Endothelial cell of umbilical vein (primary cell): ENCODE measurements around the gene EEA1.
"Not testable (repeated sequence)": the region's sequence is repeated elsewhere in the genome, so short reads cannot be mapped to it uniquely, and the experiment has no call there.

ENCODE experiments used
- CTCF ChIP-seq, 2 donors: IDR thresholded peaks; 1 replicate in 1 of 2; 2 replicates in 1 of 2; pipeline ENCODE4 v1.5.1; 2011; ENCODE audit warnings: low read length in 2 of 2, mild to moderate bottlenecking in 2 of 2, moderate library complexity in 2 of 2, control low read depth in 1 of 2, inconsistent platforms in 1 of 2, low read depth in 1 of 2; ENCODE audit not compliant: insufficient read depth in 1 of 2; ENCODE audit errors: extremely low read depth in 1 of 2
- POLR2A ChIP-seq: IDR thresholded peaks from 2 replicates; pipeline ENCODE4 v1.6.1; 2012; ENCODE audit warnings: low read depth, mild to moderate bottlenecking, control low read depth, low read length
- POLR2AphosphoS5 ChIP-seq: IDR thresholded peaks from 2 replicates; pipeline ENCODE4 v1.6.1; 2012; ENCODE audit warnings: low read depth, mild to moderate bottlenecking, control low read depth, low read length, moderate library complexity; ENCODE audit not compliant: insufficient read depth

GRCh38 chr12:92964378-92964777, 35.3 kb upstream of the EEA1 start:
- TF ChIP-seq CTCF (IDR thresholded peaks at IDR 0.05; ENCODE audit: extremely low read depth in 1 of 2, insufficient read depth in 1 of 2, low read depth in 1 of 2, low read length in 2 of 2); POLR2AphosphoS5; POLR2A: not testable (repeated sequence)
